Liver (tissue), 9 donors: Measurements from ENCODE around the gene ABCC3. TPM values are rescaled to one million over a fixed set of nuclear protein-coding genes. Genes with fewer than 3 reads are reported as not detected.

Source experiments
- DNase-seq: peaks from one replicate; pipeline ENCODE4 v3.0.0-alpha.2; 2017; ENCODE audit warnings: low spot score
- H3K27ac ChIP-seq, 2 donors: one replicate each; pipeline ENCODE4 v1.7.0; 2013; ENCODE audit warnings: inconsistent platforms in 2 of 2, low read length in 2 of 2, control low read depth in 1 of 2, low read depth in 1 of 2, mild to moderate bottlenecking in 1 of 2
- H3K27me3 ChIP-seq, 4 donors: one replicate each; pipeline versions ENCODE4 v1.6.1 to v1.7.0; 2013; ENCODE audit warnings: low read length in 3 of 4, inconsistent platforms in 1 of 4, mild to moderate bottlenecking in 1 of 4, moderate library complexity in 1 of 4; ENCODE audit not compliant: control insufficient read depth in 4 of 4, insufficient read depth in 4 of 4
- H3K36me3 ChIP-seq, 4 donors: one replicate each; pipeline versions ENCODE4 v1.6.1 to v1.7.0; 2013; ENCODE audit warnings: low read length in 3 of 4, mild to moderate bottlenecking in 3 of 4, low read depth in 1 of 4, moderate library complexity in 1 of 4; ENCODE audit not compliant: control insufficient read depth in 4 of 4, insufficient read depth in 3 of 4
- H3K4me1 ChIP-seq, 4 donors: one replicate each; pipeline versions ENCODE4 v1.6.1 to v1.7.0; 2013; ENCODE audit warnings: low read length in 3 of 4, mild to moderate bottlenecking in 3 of 4, moderate library complexity in 1 of 4; ENCODE audit not compliant: control insufficient read depth in 4 of 4, insufficient read depth in 4 of 4
- H3K4me3 ChIP-seq, 3 donors: one replicate each; pipeline versions ENCODE4 v1.6.1 to v1.7.0; 2013; ENCODE audit warnings: low read length in 3 of 3, control low read depth in 1 of 3, low read depth in 1 of 3, mild to moderate bottlenecking in 1 of 3
- H3K9ac ChIP-seq, 2 donors: one replicate each; pipeline ENCODE4 v1.7.0; 2013; ENCODE audit warnings: low read length in 2 of 2, mild to moderate bottlenecking in 2 of 2, moderate library complexity in 2 of 2, control low read depth in 1 of 2, low read depth in 1 of 2
- H3K9me3 ChIP-seq, 4 donors: one replicate each; pipeline versions ENCODE4 v1.6.1 to v1.7.0; 2013; ENCODE audit warnings: low read length in 3 of 4; ENCODE audit not compliant: control insufficient read depth in 4 of 4
- EGR1 ChIP-seq, 2 donors: IDR thresholded peaks; 2 replicates each; pipeline ENCODE4 v1.6.1; 2016 to 2018; ENCODE audit warnings: antibody characterized with exemption in 2 of 2, low read depth in 2 of 2
- FOXA2 ChIP-seq: IDR thresholded peaks from 2 replicates; pipeline ENCODE4 v1.6.1; 2016; ENCODE audit warnings: antibody characterized with exemption
- GABPA ChIP-seq, 2 donors: IDR thresholded peaks in 1 of 2; conservative IDR thresholded peaks in 1 of 2; 2 replicates each; pipeline ENCODE4 v1.6.1; 2016; ENCODE audit warnings: antibody characterized with exemption in 2 of 2, mild to moderate bottlenecking in 1 of 2, moderate library complexity in 1 of 2
- HNF4A ChIP-seq, 2 donors: conservative IDR thresholded peaks; 2 replicates each; pipeline ENCODE4 v1.6.1; 2016; ENCODE audit warnings: antibody characterized with exemption in 2 of 2, mild to moderate bottlenecking in 2 of 2
- HNF4G ChIP-seq: IDR thresholded peaks from 2 replicates; pipeline ENCODE4 v1.6.1; 2016; ENCODE audit warnings: antibody characterized with exemption
- JUND ChIP-seq, 2 donors: IDR thresholded peaks; 2 replicates each; pipeline ENCODE4 v1.6.1; 2016; ENCODE audit warnings: antibody characterized with exemption in 2 of 2
- MAX ChIP-seq: IDR thresholded peaks from 2 replicates; pipeline ENCODE4 v1.6.1; 2016; ENCODE audit warnings: antibody characterized with exemption
- NR2F2 ChIP-seq: IDR thresholded peaks from 2 replicates; pipeline ENCODE4 v1.6.1; 2016; ENCODE audit warnings: antibody characterized with exemption
- RAD21 ChIP-seq, 2 donors: IDR thresholded peaks; 2 replicates each; pipeline ENCODE4 v1.6.1; 2016; ENCODE audit warnings: antibody characterized with exemption in 2 of 2, mild to moderate bottlenecking in 2 of 2
- REST ChIP-seq: IDR thresholded peaks from 2 replicates; pipeline ENCODE4 v1.6.1; 2016; ENCODE audit warnings: antibody characterized with exemption, mild to moderate bottlenecking
- RXRA ChIP-seq, 2 donors: IDR thresholded peaks; 2 replicates each; pipeline ENCODE4 v1.6.1; 2017 to 2018; ENCODE audit warnings: antibody characterized with exemption in 2 of 2, mild to moderate bottlenecking in 1 of 2
- SP1 ChIP-seq: IDR thresholded peaks from 2 replicates; pipeline ENCODE4 v1.6.1; 2018; ENCODE audit warnings: antibody characterized with exemption, mild to moderate bottlenecking
- TAF1 ChIP-seq: conservative IDR thresholded peaks from 2 replicates; pipeline ENCODE4 v1.6.1; 2016; ENCODE audit warnings: antibody characterized with exemption, mild to moderate bottlenecking
- ZBTB33 ChIP-seq: IDR thresholded peaks from 2 replicates; pipeline ENCODE4 v1.6.1; 2016; ENCODE audit warnings: antibody characterized with exemption
- WGBS: extraction: QIAGEN DNeasy Blood & Tissue Kit; methylation state at CpG from one replicate; pipeline ENCODE4 v1.1.7; 2013; 5-methylcytosine and 5-hydroxymethylcytosine counted together
- polyA plus RNA-seq, 2 donors: library from polyadenylated mRNA; stranded (reverse) in 1 of 2; unstranded in 1 of 2; fragments of 200-250 nt in 1 of 2; fragments of >200 nt in 1 of 2; fragmentation: Nextera tagmentation in 1 of 2; extraction: Ambion mirVana in 1 of 2; gene quantifications; one replicate each; pipeline versions ENCODE4 v1.2.1 to v1.2.3, GENCODE V29; 2013 to 2015
- total RNA-seq, 2 donors: library from RNA; depleted of rRNA; stranded (reverse); fragments of >200 nt; gene quantifications; one replicate each; pipeline ENCODE4 v1.2.3, GENCODE V29; 2014
- TF ChIP-seq, protein P1 (sequence below): IDR thresholded peaks from 2 replicates; pipeline ENCODE4 v1.6.1; 2016; ENCODE audit warnings: antibody characterized with exemption
- TF ChIP-seq, protein P2 (sequence below): fragments of 150-350 bp; IDR thresholded peaks from 2 replicates; pipeline ENCODE4 v1.5.1; 2017; ENCODE audit warnings: improper control_type of control experiment, low read depth, low read length; ENCODE audit not compliant: missing input control
- donor health status: healthy.
- donor health status: healthy.
- donor health status: healthy.
- donor health status: healthy.
- donor health status: healthy.

ABCC3 gene
- total and polyA plus RNA-seq, 4 donors, result 10.5 to 197 (median 80.5) TPM

DNA sequence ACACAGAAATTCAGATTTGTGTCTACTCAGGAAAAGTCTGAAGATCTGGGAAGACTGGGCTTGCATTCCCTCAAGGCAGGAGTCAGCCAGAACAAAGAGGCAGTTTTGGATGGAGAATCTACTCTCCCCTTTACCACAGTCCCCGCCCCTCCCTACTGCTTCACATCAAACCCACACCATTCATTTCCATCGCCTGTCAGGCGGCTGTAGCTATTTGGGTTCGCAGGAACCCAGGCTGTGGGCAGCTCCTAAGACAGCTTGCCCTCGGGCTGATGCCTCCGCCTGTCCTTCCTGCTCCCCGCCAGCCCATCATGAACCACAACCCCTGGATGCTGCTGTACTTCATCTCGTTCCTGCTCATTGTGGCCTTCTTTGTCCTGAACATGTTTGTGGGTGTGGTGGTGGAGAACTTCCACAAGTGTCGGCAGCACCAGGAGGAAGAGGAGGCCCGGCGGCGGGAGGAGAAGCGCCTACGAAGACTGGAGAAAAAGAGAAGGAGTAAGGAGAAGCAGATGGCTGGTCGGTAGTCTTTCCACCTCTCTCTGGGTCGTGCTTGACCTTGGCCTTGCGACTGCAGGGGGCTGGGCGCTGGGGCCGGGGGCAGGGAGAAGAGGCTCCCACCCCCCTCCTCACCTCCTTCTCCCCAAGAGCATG is 27.0 kb upstream of the ABCC3 start:
- TF ChIP-seq MAX, result no peak
- TF ChIP-seq, protein P1, sequence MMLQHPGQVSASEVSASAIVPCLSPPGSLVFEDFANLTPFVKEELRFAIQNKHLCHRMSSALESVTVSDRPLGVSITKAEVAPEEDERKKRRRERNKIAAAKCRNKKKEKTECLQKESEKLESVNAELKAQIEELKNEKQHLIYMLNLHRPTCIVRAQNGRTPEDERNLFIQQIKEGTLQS, result no peak
- no peak for TF ChIP-seq TAF1
- TF ChIP-seq, protein P2, sequence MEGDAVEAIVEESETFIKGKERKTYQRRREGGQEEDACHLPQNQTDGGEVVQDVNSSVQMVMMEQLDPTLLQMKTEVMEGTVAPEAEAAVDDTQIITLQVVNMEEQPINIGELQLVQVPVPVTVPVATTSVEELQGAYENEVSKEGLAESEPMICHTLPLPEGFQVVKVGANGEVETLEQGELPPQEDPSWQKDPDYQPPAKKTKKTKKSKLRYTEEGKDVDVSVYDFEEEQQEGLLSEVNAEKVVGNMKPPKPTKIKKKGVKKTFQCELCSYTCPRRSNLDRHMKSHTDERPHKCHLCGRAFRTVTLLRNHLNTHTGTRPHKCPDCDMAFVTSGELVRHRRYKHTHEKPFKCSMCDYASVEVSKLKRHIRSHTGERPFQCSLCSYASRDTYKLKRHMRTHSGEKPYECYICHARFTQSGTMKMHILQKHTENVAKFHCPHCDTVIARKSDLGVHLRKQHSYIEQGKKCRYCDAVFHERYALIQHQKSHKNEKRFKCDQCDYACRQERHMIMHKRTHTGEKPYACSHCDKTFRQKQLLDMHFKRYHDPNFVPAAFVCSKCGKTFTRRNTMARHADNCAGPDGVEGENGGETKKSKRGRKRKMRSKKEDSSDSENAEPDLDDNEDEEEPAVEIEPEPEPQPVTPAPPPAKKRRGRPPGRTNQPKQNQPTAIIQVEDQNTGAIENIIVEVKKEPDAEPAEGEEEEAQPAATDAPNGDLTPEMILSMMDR, result no peak
- TF ChIP-seq RXRA (IDR thresholded peaks at IDR 0.05), result no peak
- no peak for TF ChIP-seq EGR1 (IDR thresholded peaks at IDR 0.05; ENCODE audit: low read depth in 2 of 2)
- TF ChIP-seq REST, result no peak
- no peak for TF ChIP-seq FOXA2
- no peak for TF ChIP-seq RAD21 (IDR thresholded peaks at IDR 0.05)
- H3K9ac ChIP-seq, result no peak overlapping the region
- 87% methylated on average over 19 of the region's 19 CpGs for WGBS
- H3K27ac ChIP-seq, result no peak overlapping the region
- H3K4me1 ChIP-seq, result peaks cover 0 to 3% (median 0%) of the 10 kb centered on the region in 4 donors
- no peak overlapping the region for H3K4me3 ChIP-seq
- DNase-seq, result no peak
- no peaks in the 10 kb centered on the region for H3K36me3 ChIP-seq
- H3K27me3 ChIP-seq, result no peaks in the 10 kb centered on the region
- H3K9me3 ChIP-seq, result no peaks in the 10 kb centered on the region

DNA sequence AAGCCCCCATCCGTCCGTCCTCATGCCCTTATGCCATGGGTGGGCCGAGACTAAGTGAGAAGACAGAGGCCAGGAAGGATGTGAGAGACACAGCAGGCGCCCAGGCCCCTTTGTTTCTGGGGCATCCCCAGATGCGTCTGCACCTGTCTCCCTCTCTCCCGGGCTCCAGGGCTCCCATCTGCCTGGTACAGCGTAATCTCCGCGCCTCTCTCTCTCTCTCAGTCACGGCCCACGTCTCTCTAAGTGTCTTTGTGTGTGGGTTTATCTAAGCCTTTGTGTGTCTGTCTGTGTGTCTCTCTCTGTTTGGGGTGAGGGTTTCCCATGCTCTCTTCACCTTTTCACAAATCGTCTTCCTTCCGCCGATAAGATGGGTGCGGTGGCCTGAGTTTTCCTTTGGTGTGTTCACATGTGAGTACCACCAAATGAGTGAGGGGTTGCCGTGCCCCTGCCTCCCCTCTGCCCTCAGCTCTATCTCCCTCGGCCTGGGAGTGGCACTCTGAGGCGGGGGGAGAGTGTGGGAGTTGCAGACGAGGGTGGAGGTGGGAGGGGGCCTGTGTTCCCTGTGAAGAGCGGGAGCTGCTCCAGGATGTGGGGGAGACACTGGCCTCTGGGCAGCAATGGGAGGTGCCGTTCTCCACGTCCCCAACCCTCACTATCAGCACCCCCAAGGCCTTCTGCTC is 25.8 kb upstream of the ABCC3 start:
- H3K9me3 ChIP-seq, result no peaks in the 10 kb centered on the region
- H3K4me3 ChIP-seq, result no peak overlapping the region
- 79% methylated on average over 22 of the region's 22 CpGs for WGBS
- H3K27me3 ChIP-seq, result no peaks in the 10 kb centered on the region
- DNase-seq, result no peak
- peaks cover 0 to 3% (median 0%) of the 10 kb centered on the region in 4 donors for H3K4me1 ChIP-seq
- H3K27ac ChIP-seq, result no peak overlapping the region
- no peak overlapping the region for H3K9ac ChIP-seq
- no peaks in the 10 kb centered on the region for H3K36me3 ChIP-seq
- no peak for TF ChIP-seq SP1
- no peak for TF ChIP-seq REST
- TF ChIP-seq GABPA (IDR thresholded peaks at IDR 0.05 in 1 of 2, conservative IDR thresholded peaks at IDR 0.05 in 1 of 2), result no peak
- no peak for TF ChIP-seq TAF1
- TF ChIP-seq HNF4A (conservative IDR thresholded peaks at IDR 0.05), result no peak
- TF ChIP-seq NR2F2, result no peak
- TF ChIP-seq JUND (IDR thresholded peaks at IDR 0.05), result no peak
- TF ChIP-seq FOXA2, result no peak
- TF ChIP-seq HNF4G, result no peak
- TF ChIP-seq ZBTB33, result no peak
- no peak for TF ChIP-seq RXRA (IDR thresholded peaks at IDR 0.05)
- no peak for TF ChIP-seq RAD21 (IDR thresholded peaks at IDR 0.05)
- TF ChIP-seq, protein P1, result no peak
- TF ChIP-seq MAX, result no peak
